GM12873 (cell line): Measurements from ENCODE around the gene WWP2.

ENCODE experiments used
- CTCF ChIP-seq: IDR thresholded peaks from 2 replicates; pipeline ENCODE4 v1.5.1; 2012; ENCODE audit warnings: low read depth, mild to moderate bottlenecking, moderate library complexity, low read length, control low read depth; ENCODE audit not compliant: insufficient read depth; ENCODE audit errors: missing control alignments

WWP2 gene

GRCh38 chr16:69814078-69814477 is 51.9 kb downstream of the WWP2 start:
- TF ChIP-seq CTCF: no peak

GRCh38 chr16:69814561-69814960 is 52.4 kb downstream of the WWP2 start:
- TF ChIP-seq CTCF: no peak

GRCh38 chr16:69816996-69817395 is 54.9 kb downstream of the WWP2 start:
- TF ChIP-seq CTCF: no peak

GRCh38 chr16:69818891-69819545 is 56.9 kb downstream of the WWP2 start:
- TF ChIP-seq CTCF: no peak

GRCh38 chr16:69820926-69821541 is 58.9 kb downstream of the WWP2 start:
- TF ChIP-seq CTCF: no peak

- TF ChIP-seq CTCF: no peak
Measured at GRCh38 chr16:69821844-69822173, 59.7 kb downstream of the WWP2 start.

GRCh38 chr16:69822174-69822935 is 60.2 kb downstream of the WWP2 start:
- no peak for TF ChIP-seq CTCF
